ENCODE results near the gene KSR1.

DNA sequence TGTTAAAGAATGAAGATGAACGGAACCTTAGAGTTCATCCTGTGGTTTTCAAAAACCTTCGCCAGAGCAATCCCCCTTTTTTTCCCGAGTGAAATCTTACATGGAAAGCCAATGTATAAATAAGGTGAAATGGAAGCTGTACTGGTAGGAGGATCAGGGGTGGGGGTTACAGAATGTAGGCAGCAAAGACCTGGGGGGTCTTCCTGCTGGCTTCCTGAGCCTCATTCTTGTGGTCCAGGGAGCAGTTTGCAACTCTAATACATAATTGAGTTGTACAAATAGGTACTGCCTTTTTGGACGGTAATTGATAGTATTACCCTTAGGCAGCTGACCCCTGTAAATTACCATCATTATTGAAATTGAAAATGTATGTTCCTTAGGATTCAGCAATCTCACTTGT, 34.1 kb downstream of the KSR1 start:
- no peak for TF ChIP-seq CTCF (IDR thresholded peaks at IDR 0.05; ENCODE audit: insufficient read depth, low read depth, low read length)
- no peak for TF ChIP-seq EZH2 (IDR thresholded peaks at IDR 0.05; ENCODE audit: insufficient read depth, low read length)
